ENCODE results near the gene ZDHHC7.
"Not testable (repeated sequence)": the region's sequence is repeated elsewhere in the genome, so short reads cannot be mapped to it uniquely, and the experiment has no call there.

Gene ZDHHC7

DNA sequence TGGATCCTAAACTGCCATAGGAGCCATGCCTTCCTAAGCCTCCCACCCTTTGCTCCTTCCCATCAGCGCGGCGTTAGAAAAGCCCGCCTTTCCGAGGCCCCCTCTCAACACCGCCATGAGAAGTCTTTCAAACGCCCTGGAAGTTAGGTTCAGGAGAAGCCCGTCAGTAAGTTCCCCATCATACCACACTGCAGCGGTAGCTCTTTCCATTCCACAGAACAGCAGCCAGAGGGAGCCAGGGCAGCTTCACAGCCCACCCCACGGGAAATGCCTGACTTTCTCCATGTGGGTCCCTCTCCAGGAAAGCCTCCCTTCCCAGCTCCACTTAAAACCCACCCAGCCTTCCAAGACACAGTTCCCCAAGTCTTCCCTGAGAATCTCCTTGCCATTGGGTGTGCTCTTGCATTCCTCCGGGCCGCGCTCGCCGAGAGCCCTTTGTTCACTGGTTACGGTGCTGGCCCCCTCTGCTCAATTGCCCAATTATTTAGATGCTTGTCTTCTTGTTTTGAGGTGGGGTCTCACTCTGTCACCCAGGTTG lies 44.9 kb upstream of the ZDHHC7 start:
- TF ChIP-seq, protein P1, sequence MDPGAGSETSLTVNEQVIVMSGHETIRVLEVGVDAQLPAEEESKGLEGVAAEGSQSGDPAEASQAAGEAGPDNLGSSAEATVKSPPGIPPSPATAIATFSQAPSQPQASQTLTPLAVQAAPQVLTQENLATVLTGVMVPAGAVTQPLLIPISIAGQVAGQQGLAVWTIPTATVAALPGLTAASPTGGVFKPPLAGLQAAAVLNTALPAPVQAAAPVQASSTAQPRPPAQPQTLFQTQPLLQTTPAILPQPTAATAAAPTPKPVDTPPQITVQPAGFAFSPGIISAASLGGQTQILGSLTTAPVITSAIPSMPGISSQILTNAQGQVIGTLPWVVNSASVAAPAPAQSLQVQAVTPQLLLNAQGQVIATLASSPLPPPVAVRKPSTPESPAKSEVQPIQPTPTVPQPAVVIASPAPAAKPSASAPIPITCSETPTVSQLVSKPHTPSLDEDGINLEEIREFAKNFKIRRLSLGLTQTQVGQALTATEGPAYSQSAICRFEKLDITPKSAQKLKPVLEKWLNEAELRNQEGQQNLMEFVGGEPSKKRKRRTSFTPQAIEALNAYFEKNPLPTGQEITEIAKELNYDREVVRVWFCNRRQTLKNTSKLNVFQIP (CRISPR knock-in tag; IDR thresholded peaks at IDR 0.05; ENCODE audit: borderline replicate concordance, low read depth) = no peak
- TF ChIP-seq ZNF70 (CRISPR knock-in tag; IDR thresholded peaks at IDR 0.05) = no peak
- TF ChIP-seq TCF4 (CRISPR knock-in tag; IDR thresholded peaks at IDR 0.05; ENCODE audit: borderline replicate concordance) = no peak
- TF ChIP-seq ZC3H10 (CRISPR knock-in tag; IDR thresholded peaks at IDR 0.05) = no peak
- TF ChIP-seq, protein P2, sequence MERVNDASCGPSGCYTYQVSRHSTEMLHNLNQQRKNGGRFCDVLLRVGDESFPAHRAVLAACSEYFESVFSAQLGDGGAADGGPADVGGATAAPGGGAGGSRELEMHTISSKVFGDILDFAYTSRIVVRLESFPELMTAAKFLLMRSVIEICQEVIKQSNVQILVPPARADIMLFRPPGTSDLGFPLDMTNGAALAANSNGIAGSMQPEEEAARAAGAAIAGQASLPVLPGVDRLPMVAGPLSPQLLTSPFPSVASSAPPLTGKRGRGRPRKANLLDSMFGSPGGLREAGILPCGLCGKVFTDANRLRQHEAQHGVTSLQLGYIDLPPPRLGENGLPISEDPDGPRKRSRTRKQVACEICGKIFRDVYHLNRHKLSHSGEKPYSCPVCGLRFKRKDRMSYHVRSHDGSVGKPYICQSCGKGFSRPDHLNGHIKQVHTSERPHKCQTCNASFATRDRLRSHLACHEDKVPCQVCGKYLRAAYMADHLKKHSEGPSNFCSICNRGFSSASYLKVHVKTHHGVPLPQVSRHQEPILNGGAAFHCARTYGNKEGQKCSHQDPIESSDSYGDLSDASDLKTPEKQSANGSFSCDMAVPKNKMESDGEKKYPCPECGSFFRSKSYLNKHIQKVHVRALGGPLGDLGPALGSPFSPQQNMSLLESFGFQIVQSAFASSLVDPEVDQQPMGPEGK (CRISPR knock-in tag; IDR thresholded peaks at IDR 0.05; ENCODE audit: borderline replicate concordance) = no peak
- no peak for TF ChIP-seq SNAI2 (CRISPR knock-in tag; IDR thresholded peaks at IDR 0.05)
- no peak for TF ChIP-seq BACH2 (CRISPR knock-in tag; IDR thresholded peaks at IDR 0.05; ENCODE audit: borderline replicate concordance)
- no peak for TF ChIP-seq ESRRG (CRISPR knock-in tag; IDR thresholded peaks at IDR 0.05)
- TF ChIP-seq, protein P3, sequence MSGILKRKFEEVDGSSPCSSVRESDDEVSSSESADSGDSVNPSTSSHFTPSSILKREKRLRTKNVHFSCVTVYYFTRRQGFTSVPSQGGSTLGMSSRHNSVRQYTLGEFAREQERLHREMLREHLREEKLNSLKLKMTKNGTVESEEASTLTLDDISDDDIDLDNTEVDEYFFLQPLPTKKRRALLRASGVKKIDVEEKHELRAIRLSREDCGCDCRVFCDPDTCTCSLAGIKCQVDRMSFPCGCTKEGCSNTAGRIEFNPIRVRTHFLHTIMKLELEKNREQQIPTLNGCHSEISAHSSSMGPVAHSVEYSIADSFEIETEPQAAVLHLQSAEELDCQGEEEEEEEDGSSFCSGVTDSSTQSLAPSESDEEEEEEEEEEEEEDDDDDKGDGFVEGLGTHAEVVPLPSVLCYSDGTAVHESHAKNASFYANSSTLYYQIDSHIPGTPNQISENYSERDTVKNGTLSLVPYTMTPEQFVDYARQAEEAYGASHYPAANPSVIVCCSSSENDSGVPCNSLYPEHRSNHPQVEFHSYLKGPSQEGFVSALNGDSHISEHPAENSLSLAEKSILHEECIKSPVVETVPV (CRISPR knock-in tag; IDR thresholded peaks at IDR 0.05) = no peak
- TF ChIP-seq ZFP30 (CRISPR knock-in tag; IDR thresholded peaks at IDR 0.05) = no peak
- TF ChIP-seq ISL1 (CRISPR knock-in tag; IDR thresholded peaks at IDR 0.05) = no peak
- no peak for TF ChIP-seq PPARA (CRISPR knock-in tag; IDR thresholded peaks at IDR 0.05; ENCODE audit: borderline replicate concordance)
- peak; percentile 75 for ATAC-seq

DNA sequence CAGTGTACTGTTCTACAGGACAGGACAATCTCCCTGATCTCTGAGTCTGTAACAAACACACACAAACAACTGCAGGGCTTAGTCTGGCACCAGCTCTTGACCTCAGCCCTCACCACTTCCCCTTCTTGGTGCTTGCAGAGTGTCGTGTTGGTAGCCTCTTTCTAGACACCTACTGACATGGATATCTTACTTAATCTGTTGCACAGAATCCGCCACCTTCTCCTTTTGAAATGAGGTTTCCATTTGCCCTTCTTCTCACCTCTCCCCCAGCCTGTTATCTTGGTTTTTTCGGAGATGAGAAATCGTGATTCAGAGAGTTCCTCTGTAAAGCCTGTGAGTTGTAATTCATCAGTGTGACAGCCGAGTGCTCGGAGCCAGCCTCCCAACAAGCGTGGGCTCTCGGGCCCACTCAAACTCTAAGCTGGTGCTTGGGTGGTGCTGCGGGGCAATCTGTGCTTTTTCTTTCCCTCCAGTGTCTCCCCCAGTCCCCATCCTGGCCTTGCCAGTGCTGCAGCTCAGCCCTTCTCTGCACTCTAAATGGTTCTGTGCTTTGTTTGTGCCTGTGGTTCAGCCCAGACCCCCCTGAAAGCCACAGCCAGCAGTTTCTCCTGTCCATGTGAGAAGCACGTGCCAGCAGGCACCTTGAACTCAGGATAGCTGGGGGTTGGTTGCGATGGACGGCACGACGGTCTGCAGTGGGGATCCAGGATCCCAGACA lies 44.3 kb upstream of the ZDHHC7 start:
- TF ChIP-seq RARB (CRISPR knock-in tag; IDR thresholded peaks at IDR 0.05) (no peak), CSDC2 (CRISPR knock-in tag; IDR thresholded peaks at IDR 0.05) (no peak), TOX (CRISPR knock-in tag; IDR thresholded peaks at IDR 0.05; ENCODE audit: borderline replicate concordance) (no peak), ISL1 (CRISPR knock-in tag; IDR thresholded peaks at IDR 0.05) (no peak), ZFP3 (CRISPR knock-in tag; IDR thresholded peaks at IDR 0.05) (no peak), OSR1 (CRISPR knock-in tag; IDR thresholded peaks at IDR 0.05) (no peak)
- TF ChIP-seq, protein P4, sequence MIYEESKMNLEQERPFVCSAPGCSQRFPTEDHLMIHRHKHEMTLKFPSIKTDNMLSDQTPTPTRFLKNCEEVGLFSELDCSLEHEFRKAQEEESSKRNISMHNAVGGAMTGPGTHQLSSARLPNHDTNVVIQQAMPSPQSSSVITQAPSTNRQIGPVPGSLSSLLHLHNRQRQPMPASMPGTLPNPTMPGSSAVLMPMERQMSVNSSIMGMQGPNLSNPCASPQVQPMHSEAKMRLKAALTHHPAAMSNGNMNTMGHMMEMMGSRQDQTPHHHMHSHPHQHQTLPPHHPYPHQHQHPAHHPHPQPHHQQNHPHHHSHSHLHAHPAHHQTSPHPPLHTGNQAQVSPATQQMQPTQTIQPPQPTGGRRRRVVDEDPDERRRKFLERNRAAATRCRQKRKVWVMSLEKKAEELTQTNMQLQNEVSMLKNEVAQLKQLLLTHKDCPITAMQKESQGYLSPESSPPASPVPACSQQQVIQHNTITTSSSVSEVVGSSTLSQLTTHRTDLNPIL (CRISPR knock-in tag; IDR thresholded peaks at IDR 0.05; ENCODE audit: low read depth) = no peak
- TF ChIP-seq, protein P2 (CRISPR knock-in tag; IDR thresholded peaks at IDR 0.05; ENCODE audit: borderline replicate concordance) = no peak
- TF ChIP-seq, protein P3 (CRISPR knock-in tag; IDR thresholded peaks at IDR 0.05) = no peak
- peak; percentile 82 for ATAC-seq

DNA sequence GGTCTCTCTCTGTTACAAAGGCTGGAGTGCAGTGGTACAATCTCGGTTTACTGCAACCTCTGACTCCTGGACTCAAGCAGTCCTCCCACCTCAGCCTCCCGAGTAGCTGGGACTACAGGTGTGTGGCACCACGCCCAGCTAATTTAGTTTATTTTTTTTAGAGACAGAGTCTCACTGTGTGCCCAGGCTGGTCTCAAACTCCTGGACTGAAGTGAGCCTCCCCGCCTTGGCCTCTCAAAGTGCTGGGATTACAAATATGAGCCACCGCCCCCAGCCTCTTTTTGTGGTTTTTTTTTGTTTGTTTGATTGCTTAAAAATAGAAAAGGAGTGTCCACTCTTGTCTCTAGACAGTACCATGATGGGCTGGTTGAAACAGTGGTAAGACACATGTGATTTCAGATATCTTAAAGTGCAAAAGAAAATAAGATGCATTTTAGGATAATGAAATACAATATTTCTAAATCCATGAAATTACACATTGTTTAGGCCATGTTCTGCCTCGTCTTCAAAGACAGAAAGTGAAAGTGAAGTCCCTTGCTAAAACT lies 43.7 kb upstream of the ZDHHC7 start:
- no peak for ATAC-seq
- TF ChIP-seq, protein P2 (CRISPR knock-in tag; IDR thresholded peaks at IDR 0.05; ENCODE audit: borderline replicate concordance) = no peak
- TF ChIP-seq ISL1 (CRISPR knock-in tag; IDR thresholded peaks at IDR 0.05) (no peak), BACH2 (CRISPR knock-in tag; IDR thresholded peaks at IDR 0.05; ENCODE audit: borderline replicate concordance) (no peak), TOX (CRISPR knock-in tag; IDR thresholded peaks at IDR 0.05; ENCODE audit: borderline replicate concordance) (no peak), ZC3H10 (CRISPR knock-in tag; IDR thresholded peaks at IDR 0.05) (no peak), ESRRG (CRISPR knock-in tag; IDR thresholded peaks at IDR 0.05) (no peak)

DNA sequence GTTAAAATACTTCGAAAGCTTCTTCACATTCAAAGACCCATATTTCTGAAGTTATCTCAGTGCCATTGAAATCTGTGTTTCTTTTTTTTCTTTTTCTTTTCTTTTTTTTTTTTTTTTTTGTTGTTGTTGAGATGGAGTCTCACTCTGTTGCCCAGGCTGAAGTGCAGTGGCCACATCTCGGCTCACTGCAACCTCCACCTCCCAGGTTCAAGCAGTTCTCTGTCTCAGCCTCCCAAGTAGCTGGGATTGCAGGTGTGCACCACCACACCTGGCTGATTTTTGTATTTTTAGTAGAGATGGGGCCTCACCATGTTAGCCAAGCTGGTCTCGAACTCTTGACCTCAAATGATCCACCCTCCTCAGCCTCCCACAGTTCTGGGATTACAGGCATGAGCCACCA lies 43.0 kb upstream of the ZDHHC7 start:
- ATAC-seq = not testable (repeated sequence)
